SIG-M5 treated with dmso at 0.1 percent for 504 hours (cell line): ENCODE measurements around the gene PGR.
A peak's percentile ranks its signal among the peaks of the same experiment; 100 is the strongest.

Experiments used
- DNase-seq: peaks from one replicate; lab custom pipeline; 2025; ENCODE audit not compliant: unreplicated experiment; lab: John Stamatoyannopoulos, UW

The PGR gene

GRCh38 chr11:101010899-101011298, 118.7 kb downstream of the PGR start:
- DNase-seq = no peak

DNA sequence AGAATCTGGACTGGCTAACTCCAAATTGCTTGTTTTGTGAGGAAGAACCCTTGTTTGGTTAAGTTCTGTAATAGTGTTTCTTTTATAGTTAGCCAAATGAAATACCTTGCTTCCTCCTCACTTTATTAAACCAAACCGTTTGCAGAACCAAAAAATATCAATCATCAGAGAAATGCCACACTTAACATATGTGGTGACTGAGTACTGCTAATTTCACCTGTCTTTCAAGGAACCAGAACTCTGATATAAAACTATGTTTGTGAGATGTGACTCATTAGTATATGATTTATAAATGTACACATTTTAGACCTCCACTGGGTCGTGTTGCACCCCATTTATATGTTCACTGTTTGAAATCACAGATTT, 119.9 kb downstream of the PGR start:
- no peak for DNase-seq

- peak; percentile 62 for DNase-seq
These were observed 120.5 kb downstream of the PGR start for GRCh38 chr11:101008961-101009689.

DNA sequence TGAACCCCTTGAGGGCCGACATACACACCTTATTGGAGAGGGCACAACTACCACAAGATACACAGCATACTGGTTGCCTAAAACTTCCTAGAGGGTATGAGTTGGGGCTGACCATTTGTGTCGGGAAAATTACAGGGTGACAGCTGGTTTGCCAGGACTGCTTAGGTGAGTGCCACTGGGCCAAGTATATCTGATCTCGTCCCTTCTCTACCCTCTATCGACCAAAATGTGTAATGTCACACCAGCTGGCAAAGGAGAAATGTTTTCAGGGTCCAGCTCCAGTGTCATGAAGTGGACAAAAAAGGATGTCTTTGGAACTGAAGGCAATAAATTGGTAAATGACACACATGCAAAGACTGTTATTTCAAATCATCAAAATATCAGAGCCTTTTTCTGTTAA, 126.1 kb downstream of the PGR start:
- DNase-seq = no peak

DNA sequence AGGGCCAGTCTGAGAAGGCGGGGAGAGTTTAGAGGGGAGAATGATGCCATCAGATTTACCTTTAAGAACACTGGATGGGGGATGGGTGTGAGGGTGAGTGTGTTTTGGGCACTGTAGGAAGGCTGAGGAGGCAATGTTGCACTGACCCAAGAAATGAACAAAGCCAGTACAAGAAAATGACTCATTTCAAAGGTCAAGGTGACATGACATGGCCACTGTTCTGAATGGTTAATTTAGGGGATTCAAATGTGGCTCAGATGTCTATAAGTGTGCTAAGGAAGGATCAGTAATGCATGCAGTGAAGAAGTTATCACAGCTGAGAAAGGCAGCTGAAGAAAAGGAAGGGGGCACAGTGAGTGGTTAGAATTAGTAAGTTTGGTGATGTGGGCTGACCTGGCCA, 129.9 kb downstream of the PGR start:
- no peak for DNase-seq

- no peak for DNase-seq
These were observed 134.6 kb downstream of the PGR start for GRCh38 chr11:100994966-100995365.

DNA sequence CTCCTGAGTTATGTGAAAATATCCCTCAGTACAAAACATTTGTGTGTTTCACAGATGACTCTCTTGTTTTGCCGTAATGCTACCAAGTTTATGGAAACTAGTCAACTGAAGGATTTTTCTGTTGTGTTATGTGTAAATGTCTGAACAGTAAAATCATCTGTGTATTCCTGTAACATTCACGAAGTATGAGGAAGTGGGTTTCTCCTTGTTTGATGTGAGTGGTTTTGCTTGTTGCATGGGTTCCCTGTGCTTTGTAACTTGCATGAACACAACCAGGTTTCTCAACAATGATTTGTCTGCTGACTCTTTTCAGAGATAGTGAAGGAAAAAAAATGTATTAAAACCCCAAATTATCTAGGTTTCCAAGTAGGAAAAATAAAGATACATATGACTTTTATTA, 138.1 kb downstream of the PGR start:
- DNase-seq = no peak

GRCh38 chr11:100990931-100991330, 138.7 kb downstream of the PGR start:
- DNase-seq = no peak

- DNase-seq = no peak
These were observed 144.9 kb downstream of the PGR start for GRCh38 chr11:100984668-100985067.

GRCh38 chr11:100981196-100981824, 148.3 kb downstream of the PGR start:
- DNase-seq = no peak

GRCh38 chr11:100980156-100980555, 149.5 kb downstream of the PGR start:
- DNase-seq = peak; percentile 0
